AG04450 (cell line): ENCODE data around the gene ZSWIM1. TPM values are rescaled to one million over a fixed set of nuclear protein-coding genes. Genes with fewer than 3 reads are reported as not detected.

ENCODE experiments used
- CTCF ChIA-PET: fragments of 300-600, 350-600 bp; formaldehyde crosslinking; extraction: SDS; loops from one replicate; lab custom pipeline; 2022; ENCODE audit warnings: antibody characterized with exemption, inconsistent platforms; lab: Charles Lee
- POLR2A ChIA-PET: fragments of 350-600 bp; formaldehyde crosslinking; extraction: SDS; loops from one replicate; lab custom pipeline; 2021; ENCODE audit warnings: antibody characterized with exemption, inconsistent platforms; lab: Yijun Ruan, JAX
- DNase-seq: peaks from one replicate; pipeline ENCODE4 v3.0.0-alpha.2; 2011; ENCODE audit warnings: low read depth, low spot score
- H3K27ac ChIP-seq: one replicate; pipeline ENCODE4 v1.5.1; 2012; ENCODE audit warnings: low read depth, low read length, control low read depth
- H3K27me3 ChIP-seq: one replicate; pipeline ENCODE4 v1.6.0; 2012; ENCODE audit warnings: low read length; ENCODE audit not compliant: control insufficient read depth, insufficient read depth
- H3K4me3 ChIP-seq: 2 replicates; pipeline ENCODE4 v1.5.1; 2011; ENCODE audit warnings: mild to moderate bottlenecking, low read depth, low read length, control low read depth
- H3K9me3 ChIP-seq: 2 replicates; pipeline ENCODE4 v1.5.1; 2012; ENCODE audit warnings: low read length; ENCODE audit not compliant: control insufficient read depth, insufficient read depth
- polyA plus RNA-seq: library from polyadenylated mRNA; depleted of rRNA; stranded (reverse); fragments of >200 nt; gene quantifications from 2 replicates; pipeline ENCODE4 v1.2.3, GENCODE V29; 2011
- TF ChIP-seq, protein P1 (sequence below): IDR thresholded peaks from 2 replicates; pipeline ENCODE4 v1.5.1; 2011; ENCODE audit warnings: low read depth, low read length, control low read depth, inconsistent platforms

ZSWIM1 gene
- polyA plus RNA-seq, 1 experiment = 5.3 TPM

DNA sequence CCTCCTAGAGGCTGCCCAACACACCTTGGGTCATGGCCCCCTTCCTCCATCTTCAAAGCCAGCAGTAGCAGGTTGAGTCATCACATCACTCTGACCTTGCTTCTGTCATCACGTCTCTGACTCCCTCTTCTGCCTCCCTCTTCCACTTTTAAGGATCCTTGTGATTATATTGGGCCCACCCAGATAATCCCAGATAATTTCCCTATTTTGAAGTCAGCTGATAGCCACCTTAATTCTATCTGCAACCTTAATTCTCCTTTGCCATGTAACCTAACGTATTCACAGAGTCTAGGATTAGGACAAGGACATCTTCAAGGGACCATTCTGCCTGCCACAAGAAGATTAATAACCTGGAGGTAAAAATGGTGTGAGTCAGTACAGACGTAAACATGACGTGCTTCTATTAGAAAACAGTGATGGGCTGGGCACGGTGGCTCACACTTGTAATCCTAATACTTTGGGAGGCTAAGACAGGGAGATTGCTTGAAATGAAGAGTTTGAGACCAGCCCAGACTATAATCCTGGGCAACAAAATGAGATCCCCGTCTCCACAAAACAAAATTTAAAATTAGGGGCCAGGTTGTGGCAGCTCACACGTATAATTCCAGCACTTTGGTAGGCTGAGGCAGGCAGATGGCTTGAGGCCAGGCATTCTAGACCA, 20.3 kb upstream of the ZSWIM1 start:
- Histone ChIP-seq H3K4me3 (no peak overlapping the region), H3K27me3 (no peaks in the 10 kb centered on the region), H3K9me3 (no peaks in the 10 kb centered on the region), H3K27ac (no peak overlapping the region)
- CTCF ChIA-PET = interaction anchor here (1.2 kb wide), 1 partner anchor 109 kb away, joined by 3 read pairs; no protein-coding TSS in a partner anchor
- POLR2A ChIA-PET = interaction anchor here (0.6 kb wide), 1 partner anchor 8 kb away, joined by 3 read pairs; no protein-coding TSS in a partner anchor
- no peak for DNase-seq
- TF ChIP-seq, protein P1, sequence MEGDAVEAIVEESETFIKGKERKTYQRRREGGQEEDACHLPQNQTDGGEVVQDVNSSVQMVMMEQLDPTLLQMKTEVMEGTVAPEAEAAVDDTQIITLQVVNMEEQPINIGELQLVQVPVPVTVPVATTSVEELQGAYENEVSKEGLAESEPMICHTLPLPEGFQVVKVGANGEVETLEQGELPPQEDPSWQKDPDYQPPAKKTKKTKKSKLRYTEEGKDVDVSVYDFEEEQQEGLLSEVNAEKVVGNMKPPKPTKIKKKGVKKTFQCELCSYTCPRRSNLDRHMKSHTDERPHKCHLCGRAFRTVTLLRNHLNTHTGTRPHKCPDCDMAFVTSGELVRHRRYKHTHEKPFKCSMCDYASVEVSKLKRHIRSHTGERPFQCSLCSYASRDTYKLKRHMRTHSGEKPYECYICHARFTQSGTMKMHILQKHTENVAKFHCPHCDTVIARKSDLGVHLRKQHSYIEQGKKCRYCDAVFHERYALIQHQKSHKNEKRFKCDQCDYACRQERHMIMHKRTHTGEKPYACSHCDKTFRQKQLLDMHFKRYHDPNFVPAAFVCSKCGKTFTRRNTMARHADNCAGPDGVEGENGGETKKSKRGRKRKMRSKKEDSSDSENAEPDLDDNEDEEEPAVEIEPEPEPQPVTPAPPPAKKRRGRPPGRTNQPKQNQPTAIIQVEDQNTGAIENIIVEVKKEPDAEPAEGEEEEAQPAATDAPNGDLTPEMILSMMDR = no peak

DNA sequence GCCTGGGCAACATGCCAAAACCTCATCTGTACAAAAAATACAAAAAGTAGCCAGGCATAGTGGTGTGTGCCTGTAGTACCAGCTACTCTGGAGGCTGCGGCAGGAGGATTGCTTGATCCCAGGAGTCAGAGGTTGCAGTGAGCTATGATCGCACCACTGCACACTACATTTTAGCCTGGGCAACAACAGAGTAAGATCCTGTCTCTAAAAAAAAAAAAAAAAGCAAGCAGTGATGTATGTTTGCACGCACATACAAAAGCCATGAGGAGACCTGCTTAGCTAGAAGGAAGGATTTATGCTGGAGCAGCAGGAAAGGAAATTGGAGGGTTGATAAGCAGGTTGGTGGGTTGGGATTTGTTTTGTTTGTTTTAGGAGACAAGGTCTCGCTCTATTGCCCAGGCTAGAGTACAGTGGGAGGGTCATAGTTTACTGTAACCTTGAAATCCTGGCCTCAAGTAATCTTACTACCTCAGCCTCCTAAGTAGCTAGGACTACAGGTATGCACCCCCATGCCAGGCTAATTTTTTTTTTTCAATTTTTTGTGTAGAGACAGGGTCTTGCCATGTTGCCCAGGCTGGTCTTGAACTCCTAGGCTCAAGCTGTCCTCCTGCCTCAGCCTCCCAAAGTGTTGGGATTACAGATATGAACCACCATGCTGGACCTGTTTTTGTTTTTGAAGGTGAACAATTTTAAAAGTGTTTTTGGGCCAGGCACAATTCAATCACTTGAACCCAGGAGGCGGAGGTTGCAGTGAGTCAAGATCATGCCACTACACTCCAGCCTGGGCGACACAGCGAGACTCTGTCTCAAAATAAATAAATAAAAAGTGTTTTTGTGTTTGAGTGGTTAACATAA, 19.6 kb upstream of the ZSWIM1 start:
- no peaks in the 10 kb centered on the region for H3K27me3 ChIP-seq
- no peaks in the 10 kb centered on the region for H3K9me3 ChIP-seq
- no peak for DNase-seq
- no peak overlapping the region for H3K27ac ChIP-seq
- ChIA-PET POLR2A (interaction anchor here (0.6 to 0.7 kb wide), 2 partner anchors 9 to 74 kb away, joined by 3 read pairs; no protein-coding TSS in a partner anchor), CTCF (interaction anchor here (1.2 kb wide), 1 partner anchor 109 kb away, joined by 3 read pairs; no protein-coding TSS in a partner anchor)
- H3K4me3 ChIP-seq = no peak overlapping the region
- TF ChIP-seq, protein P1 = no peak

DNA sequence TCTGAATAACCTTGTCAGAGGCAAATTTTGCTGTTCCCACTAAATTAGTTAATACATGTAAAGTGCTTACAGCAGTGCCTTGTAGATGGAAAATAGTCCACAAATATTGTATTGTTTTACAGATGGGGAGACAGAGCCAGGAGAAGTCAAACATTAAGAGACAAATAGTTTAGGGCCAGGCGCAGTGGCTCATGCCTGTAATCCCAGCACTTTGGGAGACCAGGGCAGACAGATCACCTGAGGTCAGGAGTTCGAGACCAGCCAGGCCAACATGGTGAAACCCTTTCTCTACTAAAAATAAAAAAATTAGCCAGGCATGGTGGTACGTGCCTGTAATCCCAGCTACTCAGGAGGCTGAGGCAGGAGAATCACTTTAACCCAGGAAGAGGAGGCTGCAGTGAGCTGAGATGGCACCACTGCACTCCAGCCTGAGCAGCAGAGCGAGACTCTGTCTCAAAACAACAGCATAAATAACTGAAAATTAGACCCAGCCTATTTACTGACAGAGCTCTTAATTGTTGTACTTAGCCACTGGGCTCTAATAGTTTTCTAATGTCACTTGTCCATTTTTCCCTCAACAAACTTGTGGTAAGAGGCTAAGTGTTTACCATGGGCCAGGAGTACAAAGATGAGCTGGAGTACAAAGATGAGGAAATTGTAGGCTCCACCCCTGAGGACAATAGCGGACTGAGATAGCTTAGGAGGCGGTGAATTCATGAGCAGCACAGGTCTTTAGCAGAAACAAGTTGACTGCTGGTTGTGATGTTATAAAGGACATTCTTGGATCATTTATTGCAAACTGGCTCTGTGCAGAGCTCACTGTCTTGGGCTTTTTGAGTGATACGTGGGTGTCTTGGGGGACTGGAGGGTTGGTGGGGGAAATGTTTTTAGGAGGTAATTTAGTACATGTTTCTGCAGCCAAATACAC, 17.2 kb upstream of the ZSWIM1 start:
- TF ChIP-seq, protein P1 = no peak
- ChIA-PET POLR2A (no interaction called here), CTCF (interaction anchor here (0.6 to 3.3 kb wide), 5 partner anchors 9 to 108 kb away, joined by 3 to 15 read pairs (median 4); partner anchors contain the start of gene ZNF335)
- Histone ChIP-seq H3K9me3 (no peaks in the 10 kb centered on the region), H3K27ac (no peak overlapping the region), H3K4me3 (no peak overlapping the region), H3K27me3 (no peaks in the 10 kb centered on the region)
- DNase-seq = no peak

DNA sequence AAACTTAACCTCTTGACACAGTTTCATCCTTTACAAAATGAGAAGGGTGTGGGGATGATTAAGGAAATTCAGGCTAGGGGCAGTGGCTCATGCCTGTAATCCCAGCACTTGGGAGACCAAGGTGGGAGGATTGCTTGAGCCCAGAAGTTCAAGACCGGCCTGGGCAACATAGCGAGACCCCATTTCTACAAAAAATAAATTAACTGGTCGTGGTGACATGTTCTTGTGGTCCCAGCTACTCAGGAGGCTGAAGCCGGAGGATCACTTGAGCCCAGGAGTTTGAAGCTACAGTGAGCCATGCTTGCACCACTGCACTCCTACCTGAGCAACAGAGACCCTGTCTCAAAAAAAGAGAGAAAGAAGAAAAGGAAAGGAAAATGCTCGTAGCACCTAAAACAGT, 14.6 kb upstream of the ZSWIM1 start:
- Histone ChIP-seq H3K27me3 (no peaks in the 10 kb centered on the region), H3K9me3 (no peaks in the 10 kb centered on the region), H3K4me3 (no peak overlapping the region), H3K27ac (no peak overlapping the region)
- CTCF ChIA-PET = interaction anchor here (0.7 to 3.3 kb wide), 4 partner anchors 11 to 215 kb away, joined by 3 to 15 read pairs (median 7); no protein-coding TSS in a partner anchor
- no peak for DNase-seq
- POLR2A ChIA-PET = no interaction called here
- TF ChIP-seq, protein P1 = no peak
